Mesothelial cell of epicardium (in vitro differentiated cells): ENCODE data around the gene SIAH2. TPM values are rescaled to one million over a fixed set of nuclear protein-coding genes. Genes with fewer than 3 reads are reported as not detected.

Experiments
- DNase-seq, 2 experiments: peaks; one replicate each; pipeline ENCODE4 v3.0.0; 2021; ENCODE audit warnings: low spot score in 2 of 2; ENCODE audit not compliant: unreplicated experiment in 2 of 2
- H3K27ac Mint-ChIP-seq: 2 replicates; pipeline ENCODE4 v1.8.0; 2021; ENCODE audit warnings: mixed read lengths
- H3K27me3 Mint-ChIP-seq: 2 replicates; pipeline ENCODE4 v1.8.0; 2021; ENCODE audit warnings: low read depth, mixed read lengths
- H3K36me3 Mint-ChIP-seq: 2 replicates; pipeline ENCODE4 v1.8.0; 2021; ENCODE audit warnings: mixed read lengths
- H3K4me1 Mint-ChIP-seq: 2 replicates; pipeline ENCODE4 v1.8.0; 2021; ENCODE audit warnings: mixed read lengths
- H3K4me3 Mint-ChIP-seq: 2 replicates; pipeline ENCODE4 v1.8.0; 2021; ENCODE audit warnings: mild to moderate bottlenecking, moderate library complexity, mixed read lengths
- H3K9me3 Mint-ChIP-seq: 2 replicates; pipeline ENCODE4 v1.8.0; 2021; ENCODE audit warnings: mixed read lengths
- CTCF ChIP-seq: fragments of 200-600 bp; sonication (generic); IDR thresholded peaks from one replicate; pipeline ENCODE4 v1.5.0; 2021; ENCODE audit warnings: antibody characterized with exemption; ENCODE audit not compliant: unreplicated experiment
- total RNA-seq: library from RNA; stranded (reverse); gene quantifications from 3 replicates; pipeline ENCODE4 v1.2.1, GENCODE V29; 2021

SIAH2 gene
- total RNA-seq, 1 donor from 2014 or later: 9.5 TPM

GRCh38 chr3:150760431-150761200 is 2.4 kb downstream of the SIAH2 start:
- Mint-ChIP-seq H3K36me3 (peaks cover 5% of the 10 kb centered on the region), H3K4me1 (peaks cover 30% of the 10 kb centered on the region), H3K9me3 (no peaks in the 10 kb centered on the region), H3K27ac (no peak overlapping the region), H3K4me3 (peak overlapping the region; percentile 94), H3K27me3 (no peaks in the 10 kb centered on the region)
- no peak for DNase-seq
- no peak for TF ChIP-seq CTCF

- Mint-ChIP-seq H3K4me1 (peaks cover 30% of the 10 kb centered on the region), H3K27me3 (no peaks in the 10 kb centered on the region), H3K4me3 (no peak overlapping the region), H3K36me3 (peaks cover 5% of the 10 kb centered on the region), H3K9me3 (no peaks in the 10 kb centered on the region), H3K27ac (no peak overlapping the region)
- no peak for DNase-seq
- TF ChIP-seq CTCF: no peak
Observed at GRCh38 chr3:150759947-150760346, 3.0 kb downstream of the SIAH2 start.

GRCh38 chr3:150759319-150759718 is 3.6 kb downstream of the SIAH2 start:
- H3K27me3 Mint-ChIP-seq: no peaks in the 10 kb centered on the region
- H3K27ac Mint-ChIP-seq: no peak overlapping the region
- TF ChIP-seq CTCF: no peak
- no peak overlapping the region for H3K4me3 Mint-ChIP-seq
- DNase-seq: no peak
- H3K36me3 Mint-ChIP-seq: peaks cover 5% of the 10 kb centered on the region
- H3K4me1 Mint-ChIP-seq: peaks cover 26% of the 10 kb centered on the region
- no peaks in the 10 kb centered on the region for H3K9me3 Mint-ChIP-seq

- H3K27me3 Mint-ChIP-seq: no peaks in the 10 kb centered on the region
- no peak overlapping the region for H3K4me3 Mint-ChIP-seq
- TF ChIP-seq CTCF: no peak
- H3K9me3 Mint-ChIP-seq: no peaks in the 10 kb centered on the region
- DNase-seq: no peak
- no peak overlapping the region for H3K27ac Mint-ChIP-seq
- H3K4me1 Mint-ChIP-seq: peaks cover 19% of the 10 kb centered on the region
- H3K36me3 Mint-ChIP-seq: peaks cover 9% of the 10 kb centered on the region
Observed at GRCh38 chr3:150757768-150758167, 5.2 kb downstream of the SIAH2 start.

- Mint-ChIP-seq H3K4me3 (no peak overlapping the region), H3K36me3 (peaks cover 11% of the 10 kb centered on the region), H3K27ac (no peak overlapping the region), H3K27me3 (no peaks in the 10 kb centered on the region), H3K4me1 (peaks cover 19% of the 10 kb centered on the region), H3K9me3 (no peaks in the 10 kb centered on the region)
- no peak for DNase-seq
- no peak for TF ChIP-seq CTCF
Observed at GRCh38 chr3:150757364-150757763, 5.6 kb downstream of the SIAH2 start.
